ENCODE results near the gene TAAR5. TPM values are rescaled to one million over a fixed set of nuclear protein-coding genes. Genes with fewer than 3 reads are reported as not detected.
"Not testable (repeated sequence)": the region's sequence is repeated elsewhere in the genome, so short reads cannot be mapped to it uniquely, and the experiment has no call there.

The TAAR5 gene, protein sequence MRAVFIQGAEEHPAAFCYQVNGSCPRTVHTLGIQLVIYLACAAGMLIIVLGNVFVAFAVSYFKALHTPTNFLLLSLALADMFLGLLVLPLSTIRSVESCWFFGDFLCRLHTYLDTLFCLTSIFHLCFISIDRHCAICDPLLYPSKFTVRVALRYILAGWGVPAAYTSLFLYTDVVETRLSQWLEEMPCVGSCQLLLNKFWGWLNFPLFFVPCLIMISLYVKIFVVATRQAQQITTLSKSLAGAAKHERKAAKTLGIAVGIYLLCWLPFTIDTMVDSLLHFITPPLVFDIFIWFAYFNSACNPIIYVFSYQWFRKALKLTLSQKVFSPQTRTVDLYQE
- not detected in 2 replicates for total RNA-seq
- not detected in 2 replicates for polyA plus RNA-seq

DNA sequence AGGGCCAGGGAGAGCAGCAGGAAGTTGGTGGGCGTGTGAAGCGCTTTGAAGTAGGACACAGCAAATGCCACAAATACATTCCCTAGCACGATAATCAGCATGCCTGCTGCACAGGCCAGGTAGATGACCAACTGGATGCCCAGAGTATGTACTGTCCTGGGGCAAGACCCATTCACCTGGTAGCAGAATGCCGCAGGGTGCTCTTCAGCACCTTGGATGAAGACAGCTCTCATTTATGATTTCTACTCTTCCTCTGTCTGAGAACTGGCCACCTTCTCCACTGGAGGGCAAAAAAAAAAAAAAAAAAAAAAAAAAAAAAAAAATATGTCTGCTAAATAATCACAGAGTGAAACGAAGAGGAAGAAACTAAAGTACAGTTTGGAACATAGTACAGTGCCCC, at the start of gene TAAR5:
Gene TAAR5, minus strand, starts transcription at position 288 of the 400 bp plus-strand sequence. Its CDS starts 55 bp downstream, at position 233.
- Histone ChIP-seq H3K9me3 (ENCODE audit: low read depth) (no peaks in the 10 kb centered on the region), H3K4me3 (no peak within 1 kb of the TSS), H3K27me3 (no peaks in the 10 kb centered on the region), H4K20me1 (ENCODE audit: insufficient read depth, poor library complexity, severe bottlenecking) (no peaks in the 10 kb centered on the region), H3K27ac (no peak within 1 kb of the TSS), H3K9me2 (replicated peaks; ENCODE audit: insufficient read depth) (no peaks in the 10 kb centered on the region), H3K4me2 (no peak within 1 kb of the TSS), H3K36me3 (replicated peaks; ENCODE audit: insufficient read depth, low read depth) (no peaks in the 10 kb centered on the region), H2AFZ (no peak within 1 kb of the TSS), H3K79me2 (no peaks in the 10 kb centered on the region), H3K4me1 (ENCODE audit: insufficient read depth) (no peaks in the 10 kb centered on the region)
- DNase-seq (ENCODE audit: low spot score): no peak
- TF ChIP-seq, protein P1, sequence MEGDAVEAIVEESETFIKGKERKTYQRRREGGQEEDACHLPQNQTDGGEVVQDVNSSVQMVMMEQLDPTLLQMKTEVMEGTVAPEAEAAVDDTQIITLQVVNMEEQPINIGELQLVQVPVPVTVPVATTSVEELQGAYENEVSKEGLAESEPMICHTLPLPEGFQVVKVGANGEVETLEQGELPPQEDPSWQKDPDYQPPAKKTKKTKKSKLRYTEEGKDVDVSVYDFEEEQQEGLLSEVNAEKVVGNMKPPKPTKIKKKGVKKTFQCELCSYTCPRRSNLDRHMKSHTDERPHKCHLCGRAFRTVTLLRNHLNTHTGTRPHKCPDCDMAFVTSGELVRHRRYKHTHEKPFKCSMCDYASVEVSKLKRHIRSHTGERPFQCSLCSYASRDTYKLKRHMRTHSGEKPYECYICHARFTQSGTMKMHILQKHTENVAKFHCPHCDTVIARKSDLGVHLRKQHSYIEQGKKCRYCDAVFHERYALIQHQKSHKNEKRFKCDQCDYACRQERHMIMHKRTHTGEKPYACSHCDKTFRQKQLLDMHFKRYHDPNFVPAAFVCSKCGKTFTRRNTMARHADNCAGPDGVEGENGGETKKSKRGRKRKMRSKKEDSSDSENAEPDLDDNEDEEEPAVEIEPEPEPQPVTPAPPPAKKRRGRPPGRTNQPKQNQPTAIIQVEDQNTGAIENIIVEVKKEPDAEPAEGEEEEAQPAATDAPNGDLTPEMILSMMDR (IDR thresholded peaks at IDR 0.05; ENCODE audit: poor library complexity): no peak
- no peak for TF ChIP-seq EZH2 (IDR thresholded peaks at IDR 0.05; ENCODE audit: borderline replicate concordance)
- TF ChIP-seq EZH2phosphoT487 (IDR thresholded peaks at IDR 0.05; ENCODE audit: low read depth, severe bottlenecking, unreplicated experiment): no peak
- WGBS (ENCODE audit: low lambda C conversion rate, missing lambda C conversion rate): 89% methylated on average over 5 of the region's 5 CpGs

DNA sequence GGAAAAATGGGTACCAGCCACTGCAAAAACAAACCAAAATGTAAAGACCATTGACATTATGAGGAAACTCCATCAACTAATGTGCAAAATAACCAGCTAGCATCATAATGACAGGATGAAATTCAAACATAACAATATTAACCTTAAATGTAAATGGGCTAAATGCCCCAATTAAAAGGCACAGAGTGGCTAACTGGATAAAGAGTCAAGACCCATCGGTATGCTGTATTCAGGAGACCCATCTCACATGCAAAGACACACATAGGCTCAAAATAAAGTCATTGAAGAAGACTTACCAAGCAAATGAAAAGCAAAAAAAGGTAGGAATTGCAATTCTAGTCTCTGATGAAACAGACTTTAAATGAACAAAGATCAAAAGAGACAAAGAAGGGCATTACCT, 47.6 kb upstream of the TAAR5 start:
- not testable (repeated sequence) for H3K9me2 ChIP-seq (replicated peaks; ENCODE audit: insufficient read depth); H2AFZ ChIP-seq; H3K4me2 ChIP-seq; H3K36me3 ChIP-seq (replicated peaks; ENCODE audit: insufficient read depth, low read depth); H4K20me1 ChIP-seq (ENCODE audit: insufficient read depth, poor library complexity, severe bottlenecking); H3K4me3 ChIP-seq; H3K27me3 ChIP-seq; DNase-seq (ENCODE audit: low spot score); H3K4me1 ChIP-seq (ENCODE audit: insufficient read depth); H3K9me3 ChIP-seq (ENCODE audit: low read depth); H3K27ac ChIP-seq; H3K79me2 ChIP-seq
- 100% methylated on average over 1 of the region's 1 CpG for WGBS (ENCODE audit: low lambda C conversion rate, missing lambda C conversion rate)

DNA sequence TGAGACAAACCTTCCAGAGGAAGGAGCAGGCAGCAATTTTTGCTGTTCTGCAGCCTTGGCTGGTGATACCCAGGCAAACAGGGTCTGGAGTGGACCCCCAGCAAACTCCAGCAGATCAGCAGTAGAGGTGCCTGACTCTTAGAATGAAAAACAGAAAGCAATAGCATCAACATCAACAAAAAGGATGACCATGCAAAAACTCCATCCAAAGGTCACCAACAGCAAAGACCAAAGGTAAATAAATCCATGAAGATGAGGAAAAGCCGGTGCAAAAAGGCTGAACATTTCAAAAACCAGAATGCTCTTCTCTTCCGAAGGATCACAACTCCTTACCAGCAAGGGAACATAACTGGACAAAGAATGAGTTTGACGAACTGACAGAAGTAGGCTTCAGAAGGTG, 46.4 kb upstream of the TAAR5 start:
- H3K4me3 ChIP-seq; H3K79me2 ChIP-seq; H3K4me1 ChIP-seq (ENCODE audit: insufficient read depth); H3K9me2 ChIP-seq (replicated peaks; ENCODE audit: insufficient read depth); H3K27me3 ChIP-seq; H3K27ac ChIP-seq; H3K9me3 ChIP-seq (ENCODE audit: low read depth); H3K4me2 ChIP-seq; H2AFZ ChIP-seq; H4K20me1 ChIP-seq (ENCODE audit: insufficient read depth, poor library complexity, severe bottlenecking); DNase-seq (ENCODE audit: low spot score); H3K36me3 ChIP-seq (replicated peaks; ENCODE audit: insufficient read depth, low read depth): not testable (repeated sequence)
- 76% methylated on average over 3 of the region's 3 CpGs for WGBS (ENCODE audit: low lambda C conversion rate, missing lambda C conversion rate)

DNA sequence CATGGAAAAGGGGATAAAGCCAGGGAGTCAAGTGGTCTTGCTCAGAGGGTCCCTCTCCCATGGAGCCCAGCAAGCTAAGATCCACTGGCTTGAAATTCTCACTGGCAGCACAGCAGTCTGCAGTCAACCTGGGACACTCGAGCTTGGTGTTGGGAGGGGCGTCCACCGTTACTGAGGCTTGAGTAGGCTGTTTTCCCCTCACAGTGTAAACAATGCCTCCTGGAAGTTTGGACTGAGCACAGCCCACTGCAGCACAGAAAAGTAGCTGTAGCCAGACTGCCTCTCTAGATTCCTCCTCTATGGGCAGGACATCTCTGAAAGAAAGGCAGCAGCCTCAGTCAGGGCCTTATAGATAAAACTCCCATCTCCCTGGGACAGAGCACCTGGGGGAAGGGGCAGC, 45.7 kb upstream of the TAAR5 start:
- not testable (repeated sequence) for H2AFZ ChIP-seq; H4K20me1 ChIP-seq (ENCODE audit: insufficient read depth, poor library complexity, severe bottlenecking); H3K9me2 ChIP-seq (replicated peaks; ENCODE audit: insufficient read depth); H3K4me1 ChIP-seq (ENCODE audit: insufficient read depth); H3K79me2 ChIP-seq; H3K9me3 ChIP-seq (ENCODE audit: low read depth); H3K4me2 ChIP-seq; DNase-seq (ENCODE audit: low spot score); H3K36me3 ChIP-seq (replicated peaks; ENCODE audit: insufficient read depth, low read depth); H3K4me3 ChIP-seq; H3K27ac ChIP-seq; H3K27me3 ChIP-seq
- WGBS (ENCODE audit: low lambda C conversion rate, missing lambda C conversion rate): 31% methylated on average over 3 of the region's 3 CpGs

DNA sequence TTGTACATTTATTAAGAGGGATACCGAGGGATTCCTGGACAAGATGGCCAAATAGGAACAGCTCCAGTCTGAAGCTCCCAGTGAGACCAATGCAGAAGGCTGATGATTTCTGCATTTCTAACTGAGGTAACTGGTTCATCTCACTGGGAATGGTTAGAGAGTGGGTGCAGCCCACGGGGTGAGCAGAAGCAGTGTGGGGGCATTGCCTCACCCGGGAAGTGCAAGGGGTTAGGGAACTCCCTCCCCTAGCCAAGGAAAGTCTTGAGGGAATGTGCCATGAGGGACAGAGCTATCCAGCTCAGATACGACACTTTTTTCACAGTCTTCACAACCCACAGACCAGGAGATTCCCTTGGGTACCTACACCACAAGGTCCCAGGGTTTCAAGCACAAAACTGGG, 45.3 kb upstream of the TAAR5 start:
- H3K9me2 ChIP-seq (replicated peaks; ENCODE audit: insufficient read depth): no peaks in the 10 kb centered on the region
- no peak for DNase-seq (ENCODE audit: low spot score)
- H3K9me3 ChIP-seq (ENCODE audit: low read depth): no peaks in the 10 kb centered on the region
- H3K36me3 ChIP-seq (replicated peaks; ENCODE audit: insufficient read depth, low read depth): no peaks in the 10 kb centered on the region
- H3K27me3 ChIP-seq: no peaks in the 10 kb centered on the region
- no peaks in the 10 kb centered on the region for H4K20me1 ChIP-seq (ENCODE audit: insufficient read depth, poor library complexity, severe bottlenecking)
- no peak overlapping the region for H3K27ac ChIP-seq
- H3K4me3 ChIP-seq: no peak overlapping the region
- WGBS (ENCODE audit: low lambda C conversion rate, missing lambda C conversion rate): 87% methylated on average over 4 of the region's 4 CpGs
- no peak overlapping the region for H3K4me2 ChIP-seq
- TF ChIP-seq EZH2 (IDR thresholded peaks at IDR 0.05; ENCODE audit: borderline replicate concordance) (no peak), EZH2phosphoT487 (IDR thresholded peaks at IDR 0.05; ENCODE audit: low read depth, severe bottlenecking, unreplicated experiment) (no peak)
- TF ChIP-seq, protein P1 (IDR thresholded peaks at IDR 0.05; ENCODE audit: poor library complexity): no peak
- H2AFZ ChIP-seq: no peak overlapping the region
- no peaks in the 10 kb centered on the region for H3K79me2 ChIP-seq
- H3K4me1 ChIP-seq (ENCODE audit: insufficient read depth): peaks cover 2% of the 10 kb centered on the region
